Measurements from ENCODE around the gene LYRM4.

LYRM4 gene

DNA sequence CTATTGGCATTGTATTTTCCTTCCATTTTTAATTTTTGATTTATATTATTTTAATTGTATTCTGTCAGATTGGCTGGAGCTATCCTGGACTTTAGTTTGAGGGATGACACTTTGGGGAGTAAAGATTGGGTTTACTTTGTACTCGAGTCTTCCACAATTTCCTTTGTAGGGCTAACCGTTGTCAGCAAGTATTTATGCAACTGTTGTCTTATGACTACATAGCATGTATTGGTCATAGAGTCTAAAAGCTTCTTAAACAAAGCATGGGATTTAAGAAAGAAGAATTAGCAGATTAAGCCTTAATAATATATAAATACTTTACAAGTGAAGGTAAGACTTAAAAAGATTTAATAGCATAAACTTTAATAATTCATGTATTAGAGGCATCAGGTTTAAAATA lies 20.2 kb upstream of the LYRM4 start:
- no peak for DNase-seq (ENCODE audit: low spot score)

DNA sequence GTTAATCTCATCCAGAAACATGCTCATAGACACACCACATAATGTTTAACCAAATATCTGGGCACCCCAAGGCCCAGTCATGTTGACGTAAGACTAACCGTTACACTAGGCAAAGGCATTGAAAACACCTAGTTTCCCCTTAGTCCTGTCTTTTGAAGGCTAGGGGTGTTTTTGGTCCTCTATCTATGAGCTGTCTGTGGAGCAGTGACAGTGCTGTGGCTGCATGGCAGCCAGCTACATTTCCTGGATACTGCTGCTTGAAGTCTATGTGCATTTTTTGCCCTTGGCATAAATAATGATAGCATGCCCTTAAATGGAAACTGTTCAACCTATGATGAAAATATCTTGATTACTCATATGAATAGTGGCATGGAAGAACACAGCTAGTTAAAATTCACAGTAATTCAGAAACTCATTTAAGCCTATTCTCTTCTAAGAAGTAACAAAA lies 19.2 kb upstream of the LYRM4 start:
- DNase-seq (ENCODE audit: low spot score), result no peak

DNA sequence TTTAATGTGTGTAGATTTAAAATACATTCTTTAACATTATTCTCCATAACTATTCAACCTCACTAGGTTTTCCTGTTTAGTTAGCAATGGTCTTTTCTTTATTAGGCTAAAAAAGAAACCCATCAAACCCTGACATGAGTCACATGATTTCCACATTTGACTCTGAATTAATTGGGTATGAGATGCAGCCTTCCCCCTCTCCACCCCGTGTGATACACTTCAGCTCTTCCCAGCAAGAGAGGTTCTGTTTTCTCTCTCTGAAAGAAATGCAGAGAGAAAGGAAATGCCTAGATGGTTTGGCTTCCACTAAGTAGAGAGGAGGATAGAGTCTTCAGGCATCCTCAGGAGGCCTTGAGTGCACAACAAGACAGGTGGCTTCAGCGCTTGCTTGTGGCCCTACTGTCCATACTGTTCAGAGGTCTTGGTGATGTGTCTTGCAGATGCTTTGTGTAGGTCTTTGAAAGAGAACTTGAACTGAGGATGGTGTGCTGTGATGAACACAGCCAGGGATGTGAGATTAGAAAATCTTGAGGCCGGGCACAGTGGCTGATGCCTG lies 17.9 kb upstream of the LYRM4 start:
- DNase-seq (ENCODE audit: low spot score), result no peak

DNA sequence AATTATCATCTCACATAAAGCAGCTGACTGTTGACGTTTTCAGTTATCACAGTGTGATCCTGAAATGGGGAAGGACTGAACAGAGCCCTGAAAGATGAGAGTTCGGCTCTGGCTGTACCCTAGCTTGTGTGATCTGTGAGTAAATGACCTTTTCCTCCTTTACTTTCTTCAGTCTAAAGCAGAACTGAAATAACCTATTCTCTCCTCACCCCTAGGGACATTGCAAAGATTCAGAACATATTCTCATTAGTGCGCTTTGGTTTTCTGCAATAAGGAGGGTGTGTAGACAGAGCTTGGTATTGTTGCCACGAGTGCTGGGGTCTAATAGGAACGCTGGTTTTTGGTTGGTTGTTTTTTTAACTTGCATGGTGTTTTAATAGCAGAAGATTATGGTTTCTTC lies 17.3 kb upstream of the LYRM4 start:
- no peak for DNase-seq (ENCODE audit: low spot score)

DNA sequence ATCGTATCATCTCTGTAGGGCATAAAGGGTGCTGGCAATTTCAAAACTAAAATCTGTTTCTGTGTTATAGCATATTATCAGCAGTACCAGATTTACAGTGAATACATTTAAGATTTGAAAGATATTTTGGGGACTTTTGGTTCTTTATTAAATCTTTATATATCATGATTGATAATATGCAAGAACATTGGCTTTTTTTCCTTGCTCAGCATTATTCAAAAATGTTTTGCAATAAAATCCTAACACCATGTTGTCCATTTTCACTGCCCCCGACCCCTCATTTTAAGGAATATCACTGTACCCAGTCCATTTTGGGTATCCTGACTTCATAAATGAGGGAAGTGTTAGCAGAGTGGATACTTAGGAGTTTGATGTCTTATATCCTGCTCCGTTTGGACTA lies 16.8 kb upstream of the LYRM4 start:
- no peak for DNase-seq (ENCODE audit: low spot score)

DNA sequence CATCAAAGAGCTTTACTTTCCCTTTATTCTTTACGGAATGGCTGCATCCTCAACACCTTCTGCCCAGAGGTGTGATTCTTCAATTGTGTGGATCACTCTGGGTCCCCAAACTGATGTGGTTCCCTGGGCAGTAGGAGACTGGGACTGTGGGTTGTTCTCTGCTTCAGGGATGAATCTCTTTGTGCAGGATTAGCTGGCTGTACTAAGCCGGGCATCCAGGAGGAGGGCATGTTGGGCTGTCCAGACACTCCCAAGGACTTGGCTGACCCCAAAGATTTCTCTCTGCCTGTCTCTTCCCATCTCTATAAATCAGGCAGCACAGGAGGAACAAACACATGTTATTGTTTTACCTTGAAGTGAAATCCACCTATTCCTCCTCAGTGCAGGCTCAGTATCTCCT lies 15.8 kb upstream of the LYRM4 start:
- DNase-seq (ENCODE audit: low spot score), result no peak

DNA sequence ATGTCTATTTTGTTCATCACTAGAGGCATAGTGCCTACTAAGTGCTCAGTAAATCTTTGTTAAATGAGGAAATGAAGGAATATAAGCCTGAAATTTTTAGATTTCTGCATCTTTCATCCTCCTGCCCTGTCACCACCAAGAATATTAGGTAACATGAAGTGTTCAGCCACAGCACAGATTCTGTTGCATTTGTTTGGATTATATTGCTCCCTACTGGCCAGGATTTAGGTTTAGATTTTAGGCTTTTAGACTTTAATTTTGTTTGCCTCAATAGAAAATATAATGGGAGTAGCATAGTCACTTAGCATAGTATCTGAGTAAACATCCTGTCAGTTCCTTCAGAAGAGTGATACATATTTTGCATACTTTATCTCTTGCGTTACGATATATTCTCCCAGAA lies 14.7 kb upstream of the LYRM4 start:
- no peak for DNase-seq (ENCODE audit: low spot score)

DNA sequence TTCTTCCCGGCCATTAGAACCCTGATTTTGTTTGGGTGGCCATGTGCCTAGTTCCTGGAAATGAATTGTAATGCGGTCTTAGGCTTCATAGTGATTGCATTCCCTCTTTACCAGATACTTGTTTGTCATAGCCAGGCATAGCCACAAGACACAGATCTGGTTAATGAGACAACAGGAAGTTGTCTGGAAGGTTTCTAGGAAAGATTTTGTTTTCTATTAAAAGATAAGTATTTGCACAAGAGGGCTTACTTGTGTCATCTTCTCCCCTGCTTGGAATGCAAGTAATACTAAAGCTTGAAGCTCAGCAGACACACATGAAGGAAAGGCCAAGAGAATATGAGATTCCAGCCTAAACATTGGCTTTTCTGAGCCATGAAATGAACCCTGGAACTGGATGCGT lies 13.5 kb upstream of the LYRM4 start:
- DNase-seq (ENCODE audit: low spot score), result no peak

DNA sequence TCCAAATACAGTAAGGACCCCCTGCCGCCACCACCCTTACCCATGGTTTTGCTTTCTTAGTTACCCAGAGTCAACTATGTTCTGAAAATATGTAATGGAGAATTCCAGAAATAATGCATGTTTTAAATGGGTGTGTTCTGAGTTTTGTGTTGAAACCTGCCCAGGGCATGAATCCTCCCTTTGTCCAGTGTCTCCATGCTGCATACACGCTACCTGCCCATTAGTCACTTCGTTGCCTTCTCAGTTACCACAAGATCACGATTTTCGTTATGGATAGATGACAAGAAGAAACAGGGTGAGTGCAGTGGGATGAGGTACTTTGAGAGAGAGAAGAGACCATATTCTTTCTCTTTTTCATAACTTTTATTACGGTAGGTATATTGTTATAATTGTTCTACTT lies 11.2 kb upstream of the LYRM4 start:
- no peak for DNase-seq (ENCODE audit: low spot score)

DNA sequence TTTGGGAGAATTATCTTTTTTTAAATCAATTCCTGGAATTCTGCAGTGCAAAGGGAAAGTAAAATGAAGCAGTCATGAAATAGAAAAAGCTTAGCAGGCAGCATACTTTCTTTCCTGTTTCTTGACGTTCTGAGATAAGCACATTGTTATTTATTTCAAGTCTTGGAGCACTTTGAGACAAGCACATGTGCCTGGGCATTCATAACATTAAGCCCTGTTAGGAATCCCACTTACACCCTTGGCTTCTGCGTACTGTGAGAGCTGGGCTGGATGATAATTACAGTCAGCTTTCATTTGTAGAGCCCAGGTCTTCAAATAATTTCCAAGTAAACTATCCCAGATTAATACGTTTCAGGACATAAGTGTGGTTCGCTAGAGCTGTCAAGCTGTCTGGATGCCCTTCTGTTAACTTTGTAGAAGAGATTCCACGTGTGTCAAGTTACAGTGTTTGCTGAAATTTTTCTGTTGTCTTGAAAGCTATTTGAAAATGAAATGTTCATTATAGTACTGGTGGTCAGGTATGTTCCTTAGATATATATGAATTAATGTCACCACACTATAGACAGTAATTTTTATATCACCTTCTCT lies 9.4 kb upstream of the LYRM4 start:
- no peak for DNase-seq (ENCODE audit: low spot score)

DNA sequence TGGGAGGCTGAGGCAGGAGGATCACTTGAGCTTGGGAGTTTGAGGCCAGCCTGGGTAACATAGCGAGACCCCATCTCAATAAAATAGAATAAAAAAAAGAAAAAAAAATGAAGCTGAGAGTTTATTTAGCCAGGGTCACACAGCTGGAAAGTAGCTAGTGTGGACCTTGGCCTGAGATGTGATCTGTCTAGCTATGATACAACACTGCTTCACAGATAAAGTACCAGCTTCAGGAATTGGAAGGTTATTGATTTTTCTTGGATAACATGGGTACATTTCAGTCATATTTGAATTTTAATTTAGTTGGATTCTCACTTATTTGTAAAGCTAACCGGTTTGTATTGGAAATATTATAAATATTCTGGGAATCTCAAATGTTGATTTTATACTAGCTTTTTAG lies 5.7 kb upstream of the LYRM4 start:
- no peak for DNase-seq (ENCODE audit: low spot score)

DNA sequence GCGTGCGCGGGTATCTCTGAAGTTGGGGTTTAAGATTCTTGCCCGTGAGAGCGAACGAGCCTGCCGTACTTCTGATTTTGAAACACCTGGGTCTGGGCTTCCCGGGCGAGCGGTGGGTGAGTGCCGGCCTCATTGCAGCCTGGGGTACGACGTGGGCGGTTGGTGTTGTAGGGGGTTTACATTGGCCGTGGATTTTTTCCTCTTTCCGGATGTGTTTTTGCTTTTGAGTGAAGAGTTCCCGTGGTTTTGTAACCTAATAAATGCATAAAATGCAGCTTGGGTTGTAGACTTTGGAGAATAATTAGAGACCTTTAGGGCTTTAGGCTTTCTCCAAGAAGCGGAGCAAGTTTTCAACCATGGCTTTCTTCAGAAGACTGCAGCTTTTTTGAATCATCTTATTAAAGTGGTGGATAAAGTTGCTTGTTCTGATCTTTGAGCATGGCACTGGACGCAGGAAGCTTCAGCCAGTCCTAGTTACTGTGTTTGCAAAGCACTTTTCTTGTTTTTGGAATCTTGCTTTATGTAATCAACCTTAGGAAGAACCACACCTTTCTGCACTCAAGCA lies 877 bp upstream of the LYRM4 start:
- no peak for DNase-seq (ENCODE audit: low spot score)

DNA sequence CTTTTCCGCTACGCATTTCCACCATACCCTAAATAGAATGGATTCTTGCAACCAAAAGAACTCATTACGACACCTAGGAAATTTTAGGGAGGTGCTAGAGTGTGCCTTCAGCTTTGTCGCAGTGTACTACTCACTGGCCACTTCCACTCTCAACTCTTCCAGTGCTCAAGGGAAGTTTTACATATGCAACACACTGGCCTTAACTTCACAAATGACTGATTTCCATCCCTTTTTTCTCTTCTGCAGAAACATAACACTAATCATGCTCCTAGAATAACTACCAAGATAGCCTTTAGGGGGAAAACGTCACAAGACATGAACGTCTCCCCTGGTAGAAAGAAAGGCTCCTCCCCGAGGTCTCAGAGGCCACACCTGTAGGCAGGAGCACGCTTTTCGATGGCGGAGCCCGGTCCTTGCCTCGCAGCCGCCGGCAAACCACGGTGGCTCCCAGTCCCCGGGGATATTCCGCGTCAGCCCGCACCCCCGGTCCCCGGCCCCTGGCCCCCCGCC lies 584 bp downstream of the LYRM4 start:
- peak; percentile 49 for DNase-seq (ENCODE audit: low spot score)

DNA sequence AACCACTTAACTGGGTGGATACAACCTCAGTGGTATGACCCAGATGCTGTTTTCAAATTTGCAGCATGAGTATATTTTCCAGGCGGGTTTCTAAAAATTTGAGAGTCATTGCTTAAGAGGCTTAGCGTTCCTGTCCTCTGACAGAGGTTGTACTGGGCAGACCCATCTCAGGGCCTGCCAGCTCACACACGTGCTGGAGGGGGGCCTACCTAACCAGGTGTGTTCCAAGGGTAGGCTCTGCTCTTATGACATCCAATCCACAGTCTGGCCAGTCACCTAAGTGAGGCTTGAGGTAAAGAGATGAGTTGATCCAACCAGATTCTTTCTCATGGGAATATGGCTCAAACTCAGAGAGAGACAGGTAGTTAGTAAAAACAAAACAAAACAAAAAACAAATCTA lies 1.3 kb downstream of the LYRM4 start:
- no peak for DNase-seq (ENCODE audit: low spot score)

DNA sequence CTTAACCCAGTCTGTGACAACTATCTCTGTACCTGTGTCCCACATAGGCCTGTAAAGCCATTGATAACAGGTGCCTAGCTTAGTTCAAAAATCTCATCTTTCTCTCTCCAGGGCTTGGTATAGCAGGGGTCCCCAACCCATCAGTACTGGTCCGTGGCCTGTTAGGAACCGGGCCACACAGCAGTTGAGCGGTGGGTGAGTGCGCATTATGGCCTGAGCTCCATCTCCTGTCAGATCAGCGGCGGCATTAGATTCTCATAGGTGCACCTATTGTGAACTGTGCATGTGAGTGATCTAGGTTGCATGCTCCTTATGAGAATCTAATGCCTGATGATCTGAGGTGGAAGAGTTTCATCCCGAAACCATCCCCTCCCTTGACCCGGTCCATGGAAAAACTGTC lies 3.4 kb downstream of the LYRM4 start:
- DNase-seq (ENCODE audit: low spot score), result no peak

DNA sequence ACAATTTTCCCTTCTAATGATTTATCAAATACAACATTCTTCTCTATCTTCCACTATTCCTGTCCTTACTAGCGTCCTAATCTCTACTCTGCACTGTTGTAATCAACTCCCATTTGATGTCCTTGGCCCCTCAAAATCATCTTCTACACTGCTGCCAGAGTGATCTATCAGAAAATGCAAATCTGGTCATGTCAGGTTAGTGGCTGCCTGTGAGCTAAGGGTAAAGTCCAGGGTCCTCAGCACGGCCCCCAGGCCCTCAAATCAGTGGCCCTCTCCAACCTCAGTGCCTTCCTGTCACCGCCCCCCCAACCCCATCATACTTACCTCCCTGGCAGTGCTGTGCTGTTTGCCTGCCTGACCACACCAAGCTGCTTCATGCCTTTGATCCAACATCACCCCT lies 3.8 kb downstream of the LYRM4 start:
- no peak for DNase-seq (ENCODE audit: low spot score)

DNA sequence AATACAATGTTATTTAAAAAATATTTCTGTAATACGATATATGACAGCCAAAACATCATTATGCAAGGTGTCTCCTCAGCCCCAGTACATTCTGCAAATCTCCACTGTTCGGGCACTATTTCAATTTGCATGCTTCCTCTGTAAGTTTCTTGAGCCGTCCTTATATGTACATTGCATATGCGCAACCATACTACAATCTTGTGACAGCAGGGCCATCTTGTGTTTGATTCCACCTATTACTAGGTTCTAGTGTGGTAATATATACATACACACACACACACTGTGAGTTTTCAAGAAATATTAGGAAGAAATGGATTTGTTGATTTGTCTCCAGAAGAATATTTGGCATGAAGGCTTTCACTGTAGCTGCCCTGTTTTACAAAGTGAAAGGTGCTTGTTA lies 9.8 kb downstream of the LYRM4 start:
- DNase-seq (ENCODE audit: low spot score), result no peak

DNA sequence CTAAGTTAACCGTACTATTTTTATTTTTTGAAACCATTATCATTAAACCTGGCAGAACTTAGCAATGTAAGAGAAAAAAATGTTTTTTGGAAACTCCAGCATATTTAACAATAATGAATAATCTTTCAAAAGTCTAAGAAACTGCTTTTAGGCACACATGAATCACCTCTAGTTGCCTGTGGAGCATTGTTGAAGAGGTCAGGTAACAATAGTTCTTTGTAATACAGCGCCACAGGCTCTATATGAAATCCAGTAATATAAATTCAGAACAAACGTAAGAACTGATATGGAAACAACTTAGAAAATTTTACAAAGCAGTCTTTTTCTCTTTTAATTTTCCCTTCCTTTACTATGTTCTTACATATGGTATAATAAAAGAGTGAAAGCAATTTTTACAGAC lies 10.3 kb downstream of the LYRM4 start:
- no peak for DNase-seq (ENCODE audit: low spot score)

DNA sequence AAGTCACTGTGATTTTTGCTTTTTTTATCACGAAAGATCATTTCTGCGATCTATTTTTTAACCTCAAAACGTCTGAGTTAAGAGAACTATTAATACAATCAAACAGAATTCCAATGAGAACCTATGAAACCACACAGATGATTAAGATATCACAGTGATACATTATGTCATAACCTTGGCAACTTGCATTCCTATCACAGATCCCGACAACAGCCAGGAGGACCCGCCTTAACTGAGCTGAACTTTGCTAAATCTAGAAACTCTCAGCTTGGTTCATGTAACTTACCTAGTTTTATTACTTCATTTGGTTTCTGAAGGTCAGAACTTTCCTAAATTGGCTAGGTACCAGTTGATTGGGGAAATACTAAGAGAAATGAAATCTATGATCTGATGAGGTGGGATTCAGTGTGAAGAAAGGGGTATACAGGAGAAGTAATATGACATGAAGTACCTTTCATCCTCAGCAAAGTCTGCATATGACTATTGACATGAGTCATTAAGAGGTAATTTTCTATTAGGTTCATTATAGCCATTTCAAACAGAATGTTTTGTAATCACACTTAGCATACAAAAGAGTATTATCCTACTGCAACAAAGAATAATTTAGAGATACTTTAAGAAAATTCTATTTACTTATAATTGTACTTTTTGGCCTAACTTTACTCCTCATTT lies 11.2 kb downstream of the LYRM4 start:
- DNase-seq (ENCODE audit: low spot score), result no peak

DNA sequence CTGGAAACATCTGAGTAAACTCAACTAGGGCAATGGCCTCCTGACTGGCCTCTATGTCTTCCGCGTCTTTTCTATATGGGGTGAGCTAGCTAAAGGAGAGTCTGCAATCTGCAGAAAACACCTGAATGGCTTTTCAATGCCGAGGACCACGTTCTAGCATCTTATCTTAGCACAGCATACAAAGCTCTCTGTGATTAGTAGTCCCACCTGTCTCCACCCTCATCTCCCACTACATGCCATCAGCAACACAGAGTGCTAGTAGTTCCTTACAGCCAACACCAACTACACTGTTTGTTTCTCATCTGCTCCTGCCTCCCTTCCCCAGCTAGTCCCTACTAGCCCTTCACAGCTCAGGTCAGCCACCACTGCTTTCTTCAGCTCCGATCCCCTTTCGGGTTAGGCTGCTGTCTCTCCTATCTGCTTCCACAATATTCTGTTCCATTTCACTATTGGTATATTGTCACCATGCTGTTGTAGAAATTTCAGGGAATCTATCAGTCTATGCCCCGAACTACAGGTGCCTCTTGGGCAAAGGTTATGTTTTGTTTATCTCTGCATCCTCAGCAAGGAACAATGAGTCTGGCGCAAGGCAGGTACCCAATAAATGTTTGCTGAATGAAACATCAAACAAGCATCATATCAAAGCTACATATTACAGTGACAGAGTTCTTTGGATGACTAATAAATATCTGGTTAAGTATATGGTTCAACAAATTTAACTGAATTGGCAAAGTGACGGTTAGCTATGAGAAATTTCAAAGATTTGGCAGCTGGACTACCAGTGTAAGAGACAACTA lies 12.2 kb downstream of the LYRM4 start:
- no peak for DNase-seq (ENCODE audit: low spot score)

DNA sequence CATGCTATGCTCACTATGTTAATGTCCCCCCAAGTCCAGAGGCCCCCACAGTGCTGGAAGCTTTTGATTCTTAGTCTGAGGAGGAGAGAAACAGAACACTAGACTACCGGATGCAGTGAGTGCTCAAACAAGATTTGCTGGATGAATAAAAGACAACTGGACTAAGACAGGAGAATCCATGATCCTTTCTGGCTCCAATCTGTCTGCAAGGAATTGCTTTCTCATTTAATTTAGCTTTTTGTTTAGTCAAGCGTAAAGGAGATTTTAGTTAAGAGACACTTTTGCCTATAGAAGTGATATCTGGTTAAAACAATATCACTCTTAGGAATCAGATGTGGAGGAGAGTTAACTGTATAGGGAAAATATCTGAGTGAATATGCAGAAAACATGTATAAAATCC lies 13.5 kb downstream of the LYRM4 start:
- DNase-seq (ENCODE audit: low spot score), result no peak
